ENCODE measurements around the gene BBS5.

BBS5 gene

GRCh38 chr2:169546756-169547155 is 67.5 kb downstream of the BBS5 start:
- DNase-seq (ENCODE audit: low read depth) = no peak

Measured in stimulated activated CD8-positive, alpha-beta memory T cell treated with anti-CD3 and anti-CD28 coated beads, Interleukin-7, amount 100 ng/mL, for 24 hours (primary cell).